H9 (cell line): ENCODE measurements around the gene SKAP1. TPM values are rescaled to one million over a fixed set of nuclear protein-coding genes. Genes with fewer than 3 reads are reported as not detected.

Experiments used
- DNase-seq: peaks from one replicate; pipeline ENCODE4 v3.0.0-alpha.2; 2017
- H2AFZ ChIP-seq: one replicate; pipeline ENCODE4 v1.6.1; 2013; ENCODE audit warnings: mild to moderate bottlenecking, low read length, control low read depth, moderate library complexity
- H2AK5ac ChIP-seq: 2 replicates; pipeline ENCODE4 v1.6.1; 2013; ENCODE audit warnings: low read length, control low read depth, mixed read lengths; ENCODE audit not compliant: insufficient read length
- H2BK120ac ChIP-seq: one replicate; pipeline ENCODE4 v1.6.1; 2013; ENCODE audit warnings: low read depth, mild to moderate bottlenecking, low read length, control low read depth, inconsistent platforms; ENCODE audit not compliant: poor library complexity, severe bottlenecking
- H2BK12ac ChIP-seq: 2 replicates; pipeline ENCODE4 v1.6.1; 2013; ENCODE audit warnings: low read length, control low read depth, mixed read lengths, low read depth; ENCODE audit not compliant: insufficient read length
- H2BK15ac ChIP-seq: 2 replicates; pipeline ENCODE4 v1.6.1; 2013; ENCODE audit warnings: low read depth, low read length, control low read depth
- H2BK20ac ChIP-seq: one replicate; pipeline ENCODE4 v1.6.1; 2013; ENCODE audit warnings: low read depth, mild to moderate bottlenecking, low read length, control low read depth, inconsistent platforms; ENCODE audit not compliant: poor library complexity, severe bottlenecking
- H2BK5ac ChIP-seq: 2 replicates; pipeline ENCODE4 v1.6.1; 2013; ENCODE audit warnings: low read length, control low read depth, mixed read lengths; ENCODE audit not compliant: insufficient read length
- H3K14ac ChIP-seq: 2 replicates; pipeline ENCODE4 v1.6.1; 2013; ENCODE audit warnings: low read length, control low read depth; ENCODE audit not compliant: insufficient read depth
- H3K18ac ChIP-seq: 2 replicates; pipeline ENCODE4 v1.6.1; 2013; ENCODE audit warnings: low read depth, mild to moderate bottlenecking, mixed read lengths, low read length, control low read depth; ENCODE audit not compliant: insufficient read length
- H3K23ac ChIP-seq: 2 replicates; pipeline ENCODE4 v1.6.1; 2013; ENCODE audit warnings: low read length, control low read depth, mixed read lengths, low read depth; ENCODE audit not compliant: insufficient read length
- H3K23me2 ChIP-seq: 2 replicates; pipeline ENCODE4 v1.6.1; 2013; ENCODE audit warnings: low read depth, mild to moderate bottlenecking, mixed read lengths, low read length, control low read depth; ENCODE audit not compliant: insufficient read length, poor library complexity, severe bottlenecking
- H3K27ac ChIP-seq: 2 replicates; pipeline ENCODE4 v1.5.1; 2013; ENCODE audit warnings: low read length, control low read depth, mixed read lengths, low read depth; ENCODE audit not compliant: insufficient read length
- H3K27me3 ChIP-seq: 2 replicates; pipeline ENCODE4 v1.6.1; 2013; ENCODE audit warnings: low read length, control low read depth, inconsistent platforms; ENCODE audit not compliant: insufficient read depth
- H3K4ac ChIP-seq: 2 replicates; pipeline ENCODE4 v1.6.1; 2013; ENCODE audit warnings: low read depth, mild to moderate bottlenecking, control low read depth, inconsistent platforms, low read length, moderate library complexity
- H3K4me1 ChIP-seq: 2 replicates; pipeline ENCODE4 v1.6.1; 2013; ENCODE audit warnings: low read length, control low read depth, inconsistent platforms; ENCODE audit not compliant: insufficient read depth
- H3K4me2 ChIP-seq: 2 replicates; pipeline ENCODE4 v1.6.1; 2013; ENCODE audit warnings: low read length, control low read depth, mixed read lengths; ENCODE audit not compliant: insufficient read length, insufficient read depth
- H3K56ac ChIP-seq: 2 replicates; pipeline ENCODE4 v1.6.1; 2013; ENCODE audit warnings: low read depth, mild to moderate bottlenecking, mixed read lengths, low read length, control low read depth; ENCODE audit not compliant: insufficient read length
- H3K79me1 ChIP-seq: 2 replicates; pipeline ENCODE4 v1.6.1; 2013; ENCODE audit warnings: low read depth, mild to moderate bottlenecking, moderate library complexity, low read length, control low read depth, inconsistent platforms; ENCODE audit not compliant: insufficient read depth, poor library complexity, severe bottlenecking
- H3K79me2 ChIP-seq: 2 replicates; pipeline ENCODE4 v1.6.1; 2013; ENCODE audit warnings: low read length, control low read depth, inconsistent platforms; ENCODE audit not compliant: insufficient read depth
- H3K9ac ChIP-seq: 2 replicates; pipeline ENCODE4 v1.6.1; 2013; ENCODE audit warnings: low read length, control low read depth, mixed read lengths; ENCODE audit not compliant: insufficient read length; ENCODE audit errors: extremely low read depth
- H3K9me3 ChIP-seq: one replicate; pipeline ENCODE4 v1.6.1; 2013; ENCODE audit warnings: low read depth, low read length, inconsistent platforms; ENCODE audit not compliant: control insufficient read depth
- H3T11ph ChIP-seq: one replicate; pipeline ENCODE4 v1.6.1; 2013; ENCODE audit warnings: mild to moderate bottlenecking, low read length, control low read depth, inconsistent platforms
- H4K20me1 ChIP-seq: one replicate; pipeline ENCODE4 v1.6.1; 2013; ENCODE audit not compliant: control insufficient read depth, insufficient read length, insufficient read depth
- H4K5ac ChIP-seq: 2 replicates; pipeline ENCODE4 v1.6.1; 2013; ENCODE audit warnings: low read depth, mild to moderate bottlenecking, mixed read lengths, low read length, control low read depth; ENCODE audit not compliant: insufficient read length
- H4K8ac ChIP-seq: replicated peaks from 2 replicates; pipeline ENCODE4 v1.6.1; 2013; ENCODE audit warnings: low read length, control low read depth, mixed read lengths, low read depth; ENCODE audit not compliant: insufficient read length
- H4K91ac ChIP-seq: 2 replicates; pipeline ENCODE4 v1.6.1; 2013; ENCODE audit warnings: low read depth, mild to moderate bottlenecking, moderate library complexity, mixed read lengths, low read length, control low read depth; ENCODE audit not compliant: insufficient read length
- H3K27ac Mint-ChIP-seq, 3 experiments: 2 replicates in 2 of 3; 3 replicates in 1 of 3; pipeline ENCODE4 v1.8.0; 2020 to 2021; ENCODE audit warnings: mixed read lengths in 3 of 3, mild to moderate bottlenecking in 1 of 3, moderate library complexity in 1 of 3
- H3K27me3 Mint-ChIP-seq: 2 replicates; pipeline ENCODE4 v1.8.0; 2021; ENCODE audit warnings: low read depth, mild to moderate bottlenecking, moderate library complexity, mixed read lengths
- H3K36me3 Mint-ChIP-seq, 3 experiments: 2 replicates in 2 of 3; 3 replicates in 1 of 3; pipeline ENCODE4 v1.8.0; 2020 to 2021; ENCODE audit warnings: low read depth in 3 of 3, mixed read lengths in 3 of 3; ENCODE audit not compliant: insufficient read depth in 1 of 3
- H3K4me1 Mint-ChIP-seq, 2 experiments: 2 replicates each; pipeline ENCODE4 v1.8.0; 2020; ENCODE audit warnings: mixed read lengths in 2 of 2
- H3K4me3 Mint-ChIP-seq, 2 experiments: 2 replicates in 1 of 2; 3 replicates in 1 of 2; pipeline ENCODE4 v1.8.0; 2020 to 2021; ENCODE audit warnings: mild to moderate bottlenecking in 2 of 2, mixed read lengths in 2 of 2, moderate library complexity in 1 of 2
- H3K9me3 Mint-ChIP-seq, 2 experiments: 2 replicates in 1 of 2; 3 replicates in 1 of 2; pipeline ENCODE4 v1.8.0; 2020; ENCODE audit warnings: mild to moderate bottlenecking in 2 of 2, mixed read lengths in 2 of 2, moderate library complexity in 1 of 2
- WGBS: extraction: QIAGEN DNeasy Blood & Tissue Kit; methylation state at CpG from one replicate; pipeline ENCODE4 v1.1.7; 2013; ENCODE audit warnings: missing lambda C conversion rate, low lambda C conversion rate, mixed read lengths; ENCODE audit not compliant: insufficient read length; ENCODE audit errors: extremely low coverage; 5-methylcytosine and 5-hydroxymethylcytosine counted together
- total RNA-seq: library from RNA; stranded (reverse); gene quantifications from 2 replicates; pipeline ENCODE4 v1.2.1, GENCODE V29; 2021
- TF ChIP-seq, protein P1 (sequence below): fragments of 200-600 bp; sonication (generic); conservative IDR thresholded peaks from 3 replicates; pipeline ENCODE4 v1.8.0; 2021; ENCODE audit warnings: antibody characterized with exemption, mild to moderate bottlenecking

Gene SKAP1
- total RNA-seq, 1 experiment from 2014 or later = not detected

DNA sequence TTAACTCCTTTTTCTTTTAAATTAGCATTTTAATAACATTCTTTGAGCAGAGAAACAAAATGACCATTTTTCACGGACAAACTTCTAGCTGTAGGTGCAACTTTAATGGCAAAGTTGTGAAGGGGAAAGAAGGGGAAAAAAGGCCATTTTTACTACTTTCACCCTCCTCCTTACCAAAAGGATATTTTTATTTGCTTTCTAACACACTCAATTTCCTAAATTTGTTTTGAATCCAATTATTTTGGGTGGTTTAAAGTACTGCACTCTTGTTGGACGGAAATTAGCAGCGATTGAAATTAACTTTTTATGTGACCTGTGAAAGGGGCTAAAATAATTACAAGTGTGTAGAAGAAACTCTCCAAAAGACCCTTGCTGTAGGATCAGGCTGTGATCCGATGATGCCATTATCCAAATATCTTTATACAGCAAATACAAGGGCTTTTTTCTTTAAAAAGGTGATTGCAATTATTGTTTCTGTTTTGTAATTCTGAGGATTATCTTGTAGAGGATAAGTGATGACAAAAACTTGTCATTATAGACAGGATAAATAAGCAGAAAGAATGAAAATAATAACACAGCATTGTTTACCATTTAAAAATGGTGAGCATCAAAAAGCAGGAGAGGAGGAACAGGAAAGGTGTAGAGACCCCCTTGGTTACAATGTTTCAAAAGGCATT lies 280.1 kb downstream of the SKAP1 start:
- Histone ChIP-seq H3K23me2 (no peaks in the 10 kb centered on the region), H2BK12ac (no peak overlapping the region), H2BK20ac (no peak overlapping the region), H3K4ac (no peak overlapping the region), H3K14ac (no peak overlapping the region), H4K5ac (no peak overlapping the region), H2BK120ac (no peak overlapping the region), H2AK5ac (no peak overlapping the region), H4K91ac (no peak overlapping the region), H3K27ac (no peak overlapping the region), H3K56ac (no peak overlapping the region), H2AFZ (no peak overlapping the region), H3K18ac (no peak overlapping the region), H3K79me1 (no peaks in the 10 kb centered on the region), H4K20me1 (no peaks in the 10 kb centered on the region), H3K4me1 (no peaks in the 10 kb centered on the region), H3K9ac (no peak overlapping the region), H3K23ac (no peak overlapping the region), H3K27me3 (no peaks in the 10 kb centered on the region), H3T11ph (no peak overlapping the region), H3K79me2 (no peaks in the 10 kb centered on the region), H2BK15ac (no peak overlapping the region), H4K8ac (no peak overlapping the region), H3K4me2 (no peak overlapping the region), H2BK5ac (no peak overlapping the region), H3K9me3 (no peaks in the 10 kb centered on the region)
- Mint-ChIP-seq H3K27me3 (peaks cover 24% of the 10 kb centered on the region), H3K9me3 (no peaks in the 10 kb centered on the region), H3K27ac (no peak overlapping the region), H3K4me3 (no peak overlapping the region), H3K4me1 (peaks cover 29 to 37% of the 10 kb centered on the region in 2 experiments), H3K36me3 (no peaks in the 10 kb centered on the region)
- TF ChIP-seq, protein P1, sequence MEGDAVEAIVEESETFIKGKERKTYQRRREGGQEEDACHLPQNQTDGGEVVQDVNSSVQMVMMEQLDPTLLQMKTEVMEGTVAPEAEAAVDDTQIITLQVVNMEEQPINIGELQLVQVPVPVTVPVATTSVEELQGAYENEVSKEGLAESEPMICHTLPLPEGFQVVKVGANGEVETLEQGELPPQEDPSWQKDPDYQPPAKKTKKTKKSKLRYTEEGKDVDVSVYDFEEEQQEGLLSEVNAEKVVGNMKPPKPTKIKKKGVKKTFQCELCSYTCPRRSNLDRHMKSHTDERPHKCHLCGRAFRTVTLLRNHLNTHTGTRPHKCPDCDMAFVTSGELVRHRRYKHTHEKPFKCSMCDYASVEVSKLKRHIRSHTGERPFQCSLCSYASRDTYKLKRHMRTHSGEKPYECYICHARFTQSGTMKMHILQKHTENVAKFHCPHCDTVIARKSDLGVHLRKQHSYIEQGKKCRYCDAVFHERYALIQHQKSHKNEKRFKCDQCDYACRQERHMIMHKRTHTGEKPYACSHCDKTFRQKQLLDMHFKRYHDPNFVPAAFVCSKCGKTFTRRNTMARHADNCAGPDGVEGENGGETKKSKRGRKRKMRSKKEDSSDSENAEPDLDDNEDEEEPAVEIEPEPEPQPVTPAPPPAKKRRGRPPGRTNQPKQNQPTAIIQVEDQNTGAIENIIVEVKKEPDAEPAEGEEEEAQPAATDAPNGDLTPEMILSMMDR = no peak
- no peak for DNase-seq
- no CpG with 5 or more reads among the region's 4 CpGs for WGBS
